Measurements from ENCODE around the gene RNF17. TPM values are rescaled to one million over a fixed set of nuclear protein-coding genes. Genes with fewer than 3 reads are reported as not detected.

RNF17 gene
- total RNA-seq, 1 donor from 2014 or later = not detected

DNA sequence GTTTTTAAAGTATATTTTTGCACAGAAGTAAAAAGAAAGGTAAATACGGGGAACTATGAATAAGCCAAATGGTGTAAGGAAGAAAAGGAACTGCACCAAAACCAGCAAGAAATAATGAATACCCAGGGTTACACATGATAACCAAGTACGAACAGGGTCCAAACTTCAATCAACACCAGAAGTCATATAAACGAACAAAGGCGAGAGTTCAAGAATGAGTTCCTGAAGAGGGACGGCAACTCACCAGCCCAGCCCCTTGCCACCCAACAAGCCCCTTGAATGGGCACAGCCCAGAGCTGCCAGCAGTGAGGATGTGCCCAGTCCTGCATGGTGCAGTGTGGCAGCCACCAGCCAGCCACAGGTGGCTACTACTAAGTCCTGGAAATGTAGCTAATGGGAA, 132.1 kb downstream of the RNF17 start:
- DNase-seq (ENCODE audit: low spot score) = no peak
- Mint-ChIP-seq H3K36me3 (ENCODE audit: low read depth) (peaks cover 28% of the 10 kb centered on the region), H3K27me3 (ENCODE audit: low read depth) (no peaks in the 10 kb centered on the region), H3K9me3 (ENCODE audit: low read depth) (no peaks in the 10 kb centered on the region), H3K4me1 (ENCODE audit: low read depth) (no peaks in the 10 kb centered on the region), H3K4me3 (ENCODE audit: unreplicated experiment) (no peak overlapping the region), H3K27ac (ENCODE audit: unreplicated experiment) (no peak overlapping the region)
- TF ChIP-seq, protein P1, sequence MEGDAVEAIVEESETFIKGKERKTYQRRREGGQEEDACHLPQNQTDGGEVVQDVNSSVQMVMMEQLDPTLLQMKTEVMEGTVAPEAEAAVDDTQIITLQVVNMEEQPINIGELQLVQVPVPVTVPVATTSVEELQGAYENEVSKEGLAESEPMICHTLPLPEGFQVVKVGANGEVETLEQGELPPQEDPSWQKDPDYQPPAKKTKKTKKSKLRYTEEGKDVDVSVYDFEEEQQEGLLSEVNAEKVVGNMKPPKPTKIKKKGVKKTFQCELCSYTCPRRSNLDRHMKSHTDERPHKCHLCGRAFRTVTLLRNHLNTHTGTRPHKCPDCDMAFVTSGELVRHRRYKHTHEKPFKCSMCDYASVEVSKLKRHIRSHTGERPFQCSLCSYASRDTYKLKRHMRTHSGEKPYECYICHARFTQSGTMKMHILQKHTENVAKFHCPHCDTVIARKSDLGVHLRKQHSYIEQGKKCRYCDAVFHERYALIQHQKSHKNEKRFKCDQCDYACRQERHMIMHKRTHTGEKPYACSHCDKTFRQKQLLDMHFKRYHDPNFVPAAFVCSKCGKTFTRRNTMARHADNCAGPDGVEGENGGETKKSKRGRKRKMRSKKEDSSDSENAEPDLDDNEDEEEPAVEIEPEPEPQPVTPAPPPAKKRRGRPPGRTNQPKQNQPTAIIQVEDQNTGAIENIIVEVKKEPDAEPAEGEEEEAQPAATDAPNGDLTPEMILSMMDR (IDR thresholded peaks at IDR 0.05) = no peak

DNA sequence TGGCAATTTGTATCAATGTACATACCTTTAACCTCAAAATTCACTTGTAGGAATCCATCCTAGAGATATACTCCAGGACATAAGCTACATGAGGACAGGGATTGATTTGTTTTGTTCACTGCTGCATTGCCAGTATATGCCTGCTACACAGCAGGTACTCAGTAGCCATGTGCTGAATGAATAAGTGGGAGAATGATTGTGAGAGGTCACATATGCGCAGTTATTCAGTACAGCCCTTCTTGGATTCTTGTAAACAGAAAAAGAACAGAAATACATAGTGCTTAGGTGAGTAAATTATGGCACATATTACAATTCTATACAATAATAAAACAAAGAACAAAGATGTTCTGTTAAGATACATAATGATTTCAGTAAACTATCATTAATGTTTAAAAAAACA, 133.3 kb downstream of the RNF17 start:
- Mint-ChIP-seq H3K36me3 (ENCODE audit: low read depth) (peaks cover 18% of the 10 kb centered on the region), H3K27ac (ENCODE audit: unreplicated experiment) (no peak overlapping the region)
- TF ChIP-seq, protein P1 (IDR thresholded peaks at IDR 0.05) = no peak

DNA sequence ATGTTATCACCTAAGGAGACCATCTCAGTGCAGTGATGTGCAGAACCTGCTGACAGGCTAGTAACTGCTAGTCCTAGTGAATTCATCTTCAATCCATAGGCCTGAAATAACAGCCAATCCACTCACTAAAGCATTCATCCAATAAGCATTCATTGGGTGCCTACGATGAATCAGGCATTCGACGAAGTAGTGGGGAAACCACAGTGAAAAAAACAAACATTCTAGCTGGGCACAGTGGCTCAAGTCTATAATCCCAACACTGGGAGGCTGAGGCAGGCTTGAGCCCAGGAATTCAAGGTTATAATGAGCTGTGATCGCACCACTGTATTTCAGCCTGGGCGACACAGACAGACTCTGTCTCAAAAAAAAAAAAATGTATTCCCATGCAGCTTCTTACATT, 135.6 kb downstream of the RNF17 start:
- H3K4me1 Mint-ChIP-seq (ENCODE audit: low read depth) = no peaks in the 10 kb centered on the region
- peaks cover 6% of the 10 kb centered on the region for H3K36me3 Mint-ChIP-seq (ENCODE audit: low read depth)
- no peak for DNase-seq (ENCODE audit: low spot score)
- TF ChIP-seq, protein P1 (IDR thresholded peaks at IDR 0.05) = no peak
- H3K27me3 Mint-ChIP-seq (ENCODE audit: low read depth) = no peaks in the 10 kb centered on the region
- H3K27ac Mint-ChIP-seq (ENCODE audit: unreplicated experiment) = no peak overlapping the region
- no peaks in the 10 kb centered on the region for H3K9me3 Mint-ChIP-seq (ENCODE audit: low read depth)
- H3K4me3 Mint-ChIP-seq (ENCODE audit: unreplicated experiment) = no peak overlapping the region

More for the DNA sequence above, 133.3 kb downstream of the RNF17 start:
- H3K4me1 Mint-ChIP-seq (ENCODE audit: low read depth) = no peaks in the 10 kb centered on the region
- H3K9me3 Mint-ChIP-seq (ENCODE audit: low read depth) = no peaks in the 10 kb centered on the region
- H3K27me3 Mint-ChIP-seq (ENCODE audit: low read depth) = no peaks in the 10 kb centered on the region
- no peak overlapping the region for H3K4me3 Mint-ChIP-seq (ENCODE audit: unreplicated experiment)
- no peak for DNase-seq (ENCODE audit: low spot score)

DNA sequence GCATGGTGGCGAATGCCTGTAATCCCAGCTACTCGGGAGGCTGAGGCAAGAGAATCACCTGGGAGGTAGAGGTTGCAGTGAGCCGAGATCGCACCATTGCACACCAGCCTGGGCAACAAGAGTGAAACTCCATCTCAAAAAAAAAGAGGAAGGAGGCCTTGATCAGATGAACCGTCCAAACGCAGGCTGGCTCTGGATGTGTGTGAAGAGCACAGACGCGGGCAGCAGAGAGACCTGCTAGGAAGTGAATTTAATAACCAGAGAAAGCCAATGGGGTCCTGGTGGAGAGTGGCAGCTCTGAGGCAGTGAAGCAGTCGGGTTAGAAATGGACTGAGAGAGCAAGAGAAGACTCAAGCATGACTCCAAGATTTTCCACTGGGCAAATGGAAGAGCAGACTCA, 136.5 kb downstream of the RNF17 start:
- H3K9me3 Mint-ChIP-seq (ENCODE audit: low read depth) = no peaks in the 10 kb centered on the region
- no peak overlapping the region for H3K27ac Mint-ChIP-seq (ENCODE audit: unreplicated experiment)
- no peaks in the 10 kb centered on the region for H3K27me3 Mint-ChIP-seq (ENCODE audit: low read depth)
- H3K4me3 Mint-ChIP-seq (ENCODE audit: unreplicated experiment) = no peak overlapping the region
- H3K4me1 Mint-ChIP-seq (ENCODE audit: low read depth) = peaks cover 3% of the 10 kb centered on the region
- H3K36me3 Mint-ChIP-seq (ENCODE audit: low read depth) = peaks cover 9% of the 10 kb centered on the region
- TF ChIP-seq, protein P1 (IDR thresholded peaks at IDR 0.05) = no peak
- DNase-seq (ENCODE audit: low spot score) = no peak

DNA sequence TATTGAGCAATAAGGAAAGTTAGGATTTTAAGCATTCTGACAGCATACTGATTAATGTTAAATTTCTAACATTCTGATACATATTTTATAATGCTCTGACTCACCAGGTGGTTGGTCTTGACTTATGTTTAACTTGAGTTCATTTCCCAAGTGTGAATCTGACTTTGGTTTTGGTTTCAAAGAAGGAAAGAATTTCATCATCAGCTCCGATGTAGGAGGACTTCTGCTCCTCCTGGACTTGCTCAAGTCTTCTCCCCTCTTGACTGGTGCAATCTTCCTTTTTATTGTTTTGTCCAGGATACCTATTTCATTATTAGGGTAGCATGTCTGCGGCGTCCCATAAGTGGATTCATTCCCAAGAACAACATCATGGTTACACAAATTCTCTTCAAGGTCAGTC, 141.3 kb downstream of the RNF17 start:
- peaks cover 13% of the 10 kb centered on the region for H3K36me3 Mint-ChIP-seq (ENCODE audit: low read depth)
- H3K4me1 Mint-ChIP-seq (ENCODE audit: low read depth) = peaks cover 3% of the 10 kb centered on the region
- no peaks in the 10 kb centered on the region for H3K27me3 Mint-ChIP-seq (ENCODE audit: low read depth)
- TF ChIP-seq, protein P1 (IDR thresholded peaks at IDR 0.05) = no peak
- no peak overlapping the region for H3K27ac Mint-ChIP-seq (ENCODE audit: unreplicated experiment)
- DNase-seq (ENCODE audit: low spot score) = no peak
- no peaks in the 10 kb centered on the region for H3K9me3 Mint-ChIP-seq (ENCODE audit: low read depth)
- H3K4me3 Mint-ChIP-seq (ENCODE audit: unreplicated experiment) = no peak overlapping the region
